SK-N-SH treated with all-trans-retinoic acid at 6 μM for 48 hours (cell line): ENCODE results near the gene MGLL.

Source experiments
- ATAC-seq: fragments of 200-7000 bp; cut with Tn5 transposase; 3 replicates; pipeline ENCODE4 v1.9.1; 2020; ENCODE audit warnings: mild to moderate bottlenecking, moderate library complexity
- ARNTL ChIP-seq: fragments of 450-650 bp; formaldehyde crosslinking; IDR thresholded peaks from 2 replicates; pipeline ENCODE4 v1.5.0; 2020; ENCODE audit warnings: low read depth, mild to moderate bottlenecking, moderate library complexity, borderline replicate concordance
- BACH2 ChIP-seq: fragments of 250-450 bp; sonication (Bioruptor Pico); IDR thresholded peaks from 2 replicates; pipeline ENCODE4 v1.9.0; 2021; ENCODE audit warnings: mild to moderate bottlenecking, borderline replicate concordance
- CREB5 ChIP-seq: fragments of 250-450 bp; sonication (Bioruptor Pico); IDR thresholded peaks from 2 replicates; pipeline ENCODE4 v1.5.1; 2020; ENCODE audit warnings: low read depth, mild to moderate bottlenecking, moderate library complexity
- CSDC2 ChIP-seq: fragments of 250-450 bp; sonication (Bioruptor Pico); IDR thresholded peaks from 2 replicates; pipeline ENCODE4 v1.5.0; 2020; ENCODE audit warnings: mild to moderate bottlenecking, moderate library complexity
- CSRNP3 ChIP-seq: fragments of 250-450 bp; sonication (Bioruptor Pico); IDR thresholded peaks from 2 replicates; pipeline ENCODE4 v1.5.1; 2021; ENCODE audit warnings: mild to moderate bottlenecking, moderate library complexity
- ESRRG ChIP-seq: fragments of 250-450 bp; sonication (Bioruptor Pico); IDR thresholded peaks from 2 replicates; pipeline ENCODE4 v1.6.1; 2021; ENCODE audit warnings: mild to moderate bottlenecking
- GLIS3 ChIP-seq: fragments of 250-450 bp; sonication (Bioruptor Pico); IDR thresholded peaks from 2 replicates; pipeline ENCODE4 v1.5.0; 2020; ENCODE audit warnings: mild to moderate bottlenecking, moderate library complexity
- ISL1 ChIP-seq: fragments of 250-450 bp; sonication (Bioruptor Pico); IDR thresholded peaks from 2 replicates; pipeline ENCODE4 v2.1.2; 2022; ENCODE audit warnings: mild to moderate bottlenecking, moderate library complexity
- OSR1 ChIP-seq: fragments of 250-450 bp; sonication (Bioruptor Pico); IDR thresholded peaks from 2 replicates; pipeline ENCODE4 v1.8.0; 2022; ENCODE audit warnings: moderate library complexity, mild to moderate bottlenecking, inconsistent platforms
- PATZ1 ChIP-seq: fragments of 250-450 bp; sonication (Bioruptor Pico); IDR thresholded peaks from 2 replicates; pipeline ENCODE4 v1.8.0; 2020; ENCODE audit warnings: mild to moderate bottlenecking, moderate library complexity, borderline replicate concordance
- POU6F1 ChIP-seq: fragments of 250-450 bp; sonication (Bioruptor Pico); IDR thresholded peaks from 2 replicates; pipeline ENCODE4 v1.8.0; 2021; ENCODE audit warnings: low read depth, mild to moderate bottlenecking, moderate library complexity, borderline replicate concordance
- PPARA ChIP-seq: fragments of 250-450 bp; sonication (Bioruptor Pico); IDR thresholded peaks from 2 replicates; pipeline ENCODE4 v1.5.0; 2020; ENCODE audit warnings: mild to moderate bottlenecking, borderline replicate concordance
- RARB ChIP-seq: fragments of 250-450 bp; sonication (Bioruptor Pico); IDR thresholded peaks from 2 replicates; pipeline ENCODE4 v1.8.0; 2021; ENCODE audit warnings: mild to moderate bottlenecking, moderate library complexity
- SNAI2 ChIP-seq: fragments of 250-450 bp; sonication (Bioruptor Pico); IDR thresholded peaks from 2 replicates; pipeline ENCODE4 v1.5.0; 2020; ENCODE audit warnings: mild to moderate bottlenecking, moderate library complexity
- TCF4 ChIP-seq: fragments of 250-450 bp; sonication (Bioruptor Pico); IDR thresholded peaks from 2 replicates; pipeline ENCODE4 v1.8.0; 2021; ENCODE audit warnings: mild to moderate bottlenecking, moderate library complexity, borderline replicate concordance
- TOX ChIP-seq: fragments of 250-450 bp; sonication (Bioruptor Pico); IDR thresholded peaks from 2 replicates; pipeline ENCODE4 v1.8.0; 2021; ENCODE audit warnings: mild to moderate bottlenecking, moderate library complexity, borderline replicate concordance
- TSHZ2 ChIP-seq: fragments of 250-450 bp; sonication (Bioruptor Pico); IDR thresholded peaks from 2 replicates; pipeline ENCODE4 v1.5.0; 2020; ENCODE audit warnings: mild to moderate bottlenecking, moderate library complexity
- ZC3H10 ChIP-seq: fragments of 250-450 bp; sonication (Bioruptor Pico); IDR thresholded peaks from 2 replicates; pipeline ENCODE4 v1.5.1; 2021; ENCODE audit warnings: mild to moderate bottlenecking, moderate library complexity
- ZFP3 ChIP-seq: fragments of 250-450 bp; sonication (Bioruptor Pico); IDR thresholded peaks from 2 replicates; pipeline ENCODE4 v1.5.0; 2020; ENCODE audit warnings: mild to moderate bottlenecking, moderate library complexity
- ZFP30 ChIP-seq: fragments of 450-650 bp; formaldehyde crosslinking; IDR thresholded peaks from 2 replicates; pipeline ENCODE4 v1.5.0; 2022; ENCODE audit warnings: mild to moderate bottlenecking, moderate library complexity
- ZNF565 ChIP-seq: fragments of 450-650 bp; formaldehyde crosslinking; conservative IDR thresholded peaks from 2 replicates; pipeline ENCODE4 v1.5.0; 2020; ENCODE audit warnings: low read depth, mild to moderate bottlenecking, moderate library complexity
- ZNF70 ChIP-seq: fragments of 450-650 bp; formaldehyde crosslinking; IDR thresholded peaks from 2 replicates; pipeline ENCODE4 v1.5.0; 2020; ENCODE audit warnings: mild to moderate bottlenecking, moderate library complexity
- ZNF8 ChIP-seq: fragments of 450-650 bp; formaldehyde crosslinking; IDR thresholded peaks from 2 replicates; pipeline ENCODE4 v1.5.0; 2020; ENCODE audit warnings: mild to moderate bottlenecking, moderate library complexity

Gene MGLL

GRCh38 chr3:127714125-127714571 is 108.2 kb downstream of the MGLL start (continued):
- TF ChIP-seq OSR1 (CRISPR knock-in tag) (no peak), CSDC2 (no peak), GLIS3 (no peak), CREB5 (no peak)

GRCh38 chr3:127712881-127713771 is 109.2 kb downstream of the MGLL start:
- TF ChIP-seq CREB5 (no peak), ZNF8 (CRISPR knock-in tag) (no peak), ZNF565 (no peak), RARB (no peak), ZFP3 (no peak), BACH2 (CRISPR knock-in tag) (no peak), POU6F1 (CRISPR knock-in tag) (no peak), TSHZ2 (CRISPR knock-in tag) (no peak), CSDC2 (no peak), ISL1 (no peak), PPARA (CRISPR knock-in tag) (no peak), SNAI2 (CRISPR knock-in tag) (no peak)
- no peak for ATAC-seq

- TF ChIP-seq PATZ1 (CRISPR knock-in tag) (no peak), ESRRG (CRISPR knock-in tag) (no peak), GLIS3 (no peak), CREB5 (no peak), CSDC2 (no peak), ZFP3 (no peak), ISL1 (no peak), BACH2 (CRISPR knock-in tag) (no peak), ZNF70 (CRISPR knock-in tag) (no peak), CSRNP3 (CRISPR knock-in tag) (no peak), ZC3H10 (CRISPR knock-in tag) (no peak), ZNF8 (CRISPR knock-in tag) (no peak), OSR1 (CRISPR knock-in tag) (no peak), PPARA (CRISPR knock-in tag) (no peak), RARB (no peak), TCF4 (CRISPR knock-in tag) (no peak), SNAI2 (CRISPR knock-in tag) (no peak), ARNTL (no peak), ZFP30 (no peak), TOX (no peak)
- ATAC-seq = no peak
These were observed 109.9 kb downstream of the MGLL start for GRCh38 chr3:127712461-127712860.
